Fibroblast of skin of scalp (primary cell): ENCODE results near the gene CLDN20.

Experiments
- DNase-seq: peaks from one replicate; pipeline ENCODE4 v3.0.0-alpha.2; 2013

The CLDN20 gene

GRCh38 chr6:155245831-155246230 is 18.0 kb upstream of the CLDN20 start:
- peak; percentile 85 for DNase-seq

GRCh38 chr6:155246825-155247224 is 17.0 kb upstream of the CLDN20 start:
- no peak for DNase-seq

GRCh38 chr6:155247618-155248007 is 16.2 kb upstream of the CLDN20 start:
- DNase-seq: peak; percentile 94

GRCh38 chr6:155248008-155249001 is 15.5 kb upstream of the CLDN20 start:
- DNase-seq: peak; percentile 81

- no peak for DNase-seq
Measured at GRCh38 chr6:155250701-155251381, 13.0 kb upstream of the CLDN20 start.

GRCh38 chr6:155252581-155252980 is 11.2 kb upstream of the CLDN20 start:
- no peak for DNase-seq

- DNase-seq: no peak
Measured at GRCh38 chr6:155253337-155253736, 10.5 kb upstream of the CLDN20 start.

GRCh38 chr6:155254139-155254538 is 9.7 kb upstream of the CLDN20 start:
- no peak for DNase-seq

GRCh38 chr6:155256122-155256795 is 7.6 kb upstream of the CLDN20 start:
- no peak for DNase-seq

- DNase-seq: no peak
Measured at GRCh38 chr6:155257796-155258195, 6.0 kb upstream of the CLDN20 start.

GRCh38 chr6:155259204-155259603 is 4.6 kb upstream of the CLDN20 start:
- no peak for DNase-seq

GRCh38 chr6:155259897-155260296 is 3.9 kb upstream of the CLDN20 start:
- DNase-seq: no peak

- no peak for DNase-seq
Measured at GRCh38 chr6:155260686-155261085, 3.1 kb upstream of the CLDN20 start.

- DNase-seq: no peak
Measured at GRCh38 chr6:155261111-155261900, 2.5 kb upstream of the CLDN20 start.

GRCh38 chr6:155262655-155263054 is 1.2 kb upstream of the CLDN20 start:
- no peak for DNase-seq

- peak; percentile 44 for DNase-seq
Measured at GRCh38 chr6:155264693-155265320, 994 bp downstream of the CLDN20 start.

GRCh38 chr6:155265843-155266535 is 2.2 kb downstream of the CLDN20 start:
- DNase-seq: no peak

GRCh38 chr6:155267411-155267810 is 3.6 kb downstream of the CLDN20 start:
- no peak for DNase-seq

- DNase-seq: peak; percentile 61
Measured at GRCh38 chr6:155268088-155268867, 4.5 kb downstream of the CLDN20 start.

- no peak for DNase-seq
Measured at GRCh38 chr6:155269765-155270164, 6.0 kb downstream of the CLDN20 start.
